SU-DHL-6 (cell line): ENCODE results near the gene UGT1A4.

Source experiments
- H2AFZ ChIP-seq: fragments of 200-600 bp; sonication (generic); 2 replicates; pipeline ENCODE4 v1.6.1; 2014; ENCODE audit warnings: low read depth, mild to moderate bottlenecking, moderate library complexity, mixed read lengths, antibody characterized with exemption, low read length; ENCODE audit not compliant: severe bottlenecking
- H3F3A ChIP-seq: fragments of 200-600 bp; shearing (Covaris generic); 2 replicates; pipeline ENCODE4 v1.6.0; 2016; ENCODE audit warnings: antibody characterized with exemption, mild to moderate bottlenecking; ENCODE audit not compliant: insufficient read depth
- H3K27ac ChIP-seq: fragments of 200-600 bp; sonication (generic); 2 replicates; pipeline ENCODE4 v1.5.1; 2016; ENCODE audit warnings: low read depth, mild to moderate bottlenecking, low read length, moderate library complexity, mixed read lengths
- H3K27me3 ChIP-seq: fragments of 200-600 bp; sonication (generic), shearing (Covaris generic); 2 replicates; pipeline ENCODE4 v1.6.0; 2014; ENCODE audit warnings: mild to moderate bottlenecking, low read length
- H3K36me3 ChIP-seq: fragments of 200-600 bp; sonication (generic); 2 replicates; pipeline ENCODE4 v1.6.1; 2014; ENCODE audit warnings: mild to moderate bottlenecking, low read length, mixed read lengths
- H3K4me2 ChIP-seq: fragments of 300-600, 200-600 bp; shearing (Covaris generic), sonication (generic); 2 replicates; pipeline ENCODE4 v1.6.0; 2014; ENCODE audit warnings: low read length, low read depth, mild to moderate bottlenecking; ENCODE audit not compliant: poor library complexity, severe bottlenecking
- H3K4me3 ChIP-seq: fragments of 200-600 bp; sonication (generic); 2 replicates; pipeline ENCODE4 v1.5.1; 2014; ENCODE audit warnings: antibody characterized with exemption, low read length, mild to moderate bottlenecking, mixed read lengths; ENCODE audit not compliant: insufficient read depth, poor library complexity, severe bottlenecking
- H3K79me2 ChIP-seq: fragments of 200-600 bp; sonication (generic); 2 replicates; pipeline ENCODE4 v1.6.1; 2014; ENCODE audit warnings: mild to moderate bottlenecking, low read length, moderate library complexity; ENCODE audit not compliant: insufficient read depth
- H3K9ac ChIP-seq: fragments of 200-600 bp; sonication (generic); 2 replicates; pipeline ENCODE4 v1.7.0; 2014; ENCODE audit warnings: mild to moderate bottlenecking, low read length
- H3K9me2 ChIP-seq: fragments of 200-600 bp; sonication (generic); replicated peaks from 2 replicates; pipeline ENCODE4 v1.6.1; 2014; ENCODE audit warnings: low read length; ENCODE audit not compliant: insufficient read depth
- H3K9me3 ChIP-seq: fragments of 200-600 bp; sonication (generic); 2 replicates; pipeline ENCODE4 v1.6.1; 2014; ENCODE audit warnings: low read length, mixed read lengths; ENCODE audit not compliant: insufficient read depth
- H4K20me1 ChIP-seq: fragments of 200-600 bp; sonication (generic); 2 replicates; pipeline ENCODE4 v1.6.1; 2014; ENCODE audit warnings: low read depth, mild to moderate bottlenecking, antibody characterized with exemption, low read length, moderate library complexity, mixed read lengths
- EZH2phosphoT487 ChIP-seq: fragments of 200-600 bp; sonication (generic), shearing (Covaris generic); conservative IDR thresholded peaks from 2 replicates; pipeline ENCODE4 v1.6.1; 2018; ENCODE audit warnings: mild to moderate bottlenecking, antibody characterized with exemption, low read length, moderate library complexity, mixed read lengths
- TF ChIP-seq, protein P1 (sequence below): fragments of 200-600 bp; sonication (generic); IDR thresholded peaks from one replicate; pipeline ENCODE4 v1.5.1; 2017; ENCODE audit warnings: antibody characterized with exemption, mild to moderate bottlenecking, low read length, moderate library complexity; ENCODE audit not compliant: insufficient read depth, poor library complexity, severe bottlenecking

Gene UGT1A4

DNA sequence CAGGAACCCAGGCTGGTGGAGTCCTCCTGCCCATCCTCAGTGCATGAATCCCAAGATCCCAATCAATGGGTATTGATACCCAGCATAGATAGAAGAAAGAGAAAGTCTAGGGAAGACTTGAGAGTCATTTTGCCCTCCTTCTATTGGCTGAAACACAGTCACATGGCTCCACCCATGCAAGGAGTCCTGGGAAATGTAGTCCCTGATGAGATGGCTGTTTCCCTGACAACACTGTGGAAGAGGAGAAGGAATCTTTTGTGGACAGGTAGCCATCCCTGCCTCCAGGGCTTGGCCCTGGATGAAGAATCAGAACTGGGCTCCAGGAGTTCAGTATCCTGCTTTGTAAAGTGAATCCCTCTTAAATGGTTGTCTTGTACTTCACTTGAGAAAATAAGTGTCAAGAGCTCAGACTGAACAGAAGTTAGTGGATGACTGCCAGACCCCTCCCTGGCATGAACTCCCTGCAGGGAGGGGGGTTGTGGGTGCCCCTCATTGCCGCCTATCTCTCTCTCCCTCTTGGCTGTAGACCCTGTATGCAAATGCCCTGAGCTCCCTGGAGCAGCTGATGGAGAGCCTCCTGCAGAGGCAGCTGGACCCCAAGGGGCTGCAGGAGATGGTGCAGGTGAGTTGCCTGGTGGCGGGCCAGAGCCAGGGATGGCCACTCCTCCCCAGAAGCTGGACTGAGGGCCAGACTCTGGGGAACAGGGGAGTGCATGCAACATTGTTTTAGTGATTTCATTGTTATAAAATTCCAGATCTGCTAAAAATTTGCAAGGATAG is 95.7 kb downstream of the UGT1A4 start:
- H2AFZ ChIP-seq, result no peak overlapping the region
- no peaks in the 10 kb centered on the region for H3K9me2 ChIP-seq
- TF ChIP-seq, protein P1, sequence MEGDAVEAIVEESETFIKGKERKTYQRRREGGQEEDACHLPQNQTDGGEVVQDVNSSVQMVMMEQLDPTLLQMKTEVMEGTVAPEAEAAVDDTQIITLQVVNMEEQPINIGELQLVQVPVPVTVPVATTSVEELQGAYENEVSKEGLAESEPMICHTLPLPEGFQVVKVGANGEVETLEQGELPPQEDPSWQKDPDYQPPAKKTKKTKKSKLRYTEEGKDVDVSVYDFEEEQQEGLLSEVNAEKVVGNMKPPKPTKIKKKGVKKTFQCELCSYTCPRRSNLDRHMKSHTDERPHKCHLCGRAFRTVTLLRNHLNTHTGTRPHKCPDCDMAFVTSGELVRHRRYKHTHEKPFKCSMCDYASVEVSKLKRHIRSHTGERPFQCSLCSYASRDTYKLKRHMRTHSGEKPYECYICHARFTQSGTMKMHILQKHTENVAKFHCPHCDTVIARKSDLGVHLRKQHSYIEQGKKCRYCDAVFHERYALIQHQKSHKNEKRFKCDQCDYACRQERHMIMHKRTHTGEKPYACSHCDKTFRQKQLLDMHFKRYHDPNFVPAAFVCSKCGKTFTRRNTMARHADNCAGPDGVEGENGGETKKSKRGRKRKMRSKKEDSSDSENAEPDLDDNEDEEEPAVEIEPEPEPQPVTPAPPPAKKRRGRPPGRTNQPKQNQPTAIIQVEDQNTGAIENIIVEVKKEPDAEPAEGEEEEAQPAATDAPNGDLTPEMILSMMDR, result no peak
- no peak for TF ChIP-seq EZH2phosphoT487
- no peaks in the 10 kb centered on the region for H4K20me1 ChIP-seq
- H3K79me2 ChIP-seq, result no peaks in the 10 kb centered on the region
- H3K36me3 ChIP-seq, result no peaks in the 10 kb centered on the region
- no peaks in the 10 kb centered on the region for H3F3A ChIP-seq
- H3K9ac ChIP-seq, result no peak overlapping the region
- no peak overlapping the region for H3K27ac ChIP-seq
- no peak overlapping the region for H3K4me3 ChIP-seq
- no peak overlapping the region for H3K4me2 ChIP-seq
- no peaks in the 10 kb centered on the region for H3K27me3 ChIP-seq
- no peaks in the 10 kb centered on the region for H3K9me3 ChIP-seq

DNA sequence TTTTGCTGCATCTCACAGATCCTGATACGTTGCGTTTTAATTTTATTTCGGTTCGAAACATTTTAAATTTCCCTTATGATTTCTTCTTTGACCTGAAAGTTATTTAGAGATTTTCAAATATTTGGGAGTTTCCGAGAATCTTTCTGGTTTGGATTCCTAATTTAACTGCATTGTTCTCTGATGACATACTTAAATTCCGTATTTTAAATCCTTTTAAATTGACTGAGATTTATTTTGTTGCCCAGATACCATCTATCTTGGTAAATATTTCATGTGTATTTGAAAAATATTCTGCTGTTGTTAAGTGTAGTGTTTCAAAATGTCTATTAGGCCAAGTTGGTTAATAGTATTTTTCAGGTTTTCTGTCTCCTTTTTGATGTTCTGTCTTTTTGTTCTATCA is 97.3 kb downstream of the UGT1A4 start:
- no peak overlapping the region for H3K9ac ChIP-seq
- no peak overlapping the region for H2AFZ ChIP-seq
- no peaks in the 10 kb centered on the region for H3K79me2 ChIP-seq
- H4K20me1 ChIP-seq, result no peaks in the 10 kb centered on the region
- H3K27ac ChIP-seq, result no peak overlapping the region
- H3K9me3 ChIP-seq, result no peaks in the 10 kb centered on the region
- H3K4me2 ChIP-seq, result no peak overlapping the region
- H3K9me2 ChIP-seq, result no peaks in the 10 kb centered on the region
- H3K36me3 ChIP-seq, result no peaks in the 10 kb centered on the region
- TF ChIP-seq, protein P1, result no peak
- no peak for TF ChIP-seq EZH2phosphoT487
- no peak overlapping the region for H3K4me3 ChIP-seq
- H3K27me3 ChIP-seq, result no peaks in the 10 kb centered on the region
- H3F3A ChIP-seq, result no peaks in the 10 kb centered on the region

DNA sequence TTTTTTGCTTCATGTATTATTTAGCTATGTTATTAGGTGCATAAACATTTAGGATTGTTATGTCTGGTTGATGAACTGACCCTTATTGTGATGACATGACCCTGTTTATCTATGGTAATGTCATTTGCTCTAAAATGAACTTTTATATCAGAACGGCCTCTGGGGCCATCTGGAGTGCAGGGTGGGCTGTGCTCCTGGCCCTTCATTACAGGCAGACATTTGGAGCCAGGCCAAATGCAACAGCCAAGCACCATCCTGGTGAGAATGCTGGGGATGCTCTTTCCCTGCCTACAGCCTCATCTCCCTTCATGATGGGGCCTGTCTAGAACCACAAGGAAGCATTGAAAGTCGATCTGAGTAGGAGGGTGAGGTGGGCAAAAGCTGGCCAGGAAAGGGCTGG is 97.8 kb downstream of the UGT1A4 start:
- TF ChIP-seq, protein P1, result no peak
- no peaks in the 10 kb centered on the region for H4K20me1 ChIP-seq
- H3K4me3 ChIP-seq, result no peak overlapping the region
- H3K27me3 ChIP-seq, result no peaks in the 10 kb centered on the region
- no peak overlapping the region for H3K27ac ChIP-seq
- H3K36me3 ChIP-seq, result no peaks in the 10 kb centered on the region
- no peaks in the 10 kb centered on the region for H3K9me2 ChIP-seq
- no peaks in the 10 kb centered on the region for H3K9me3 ChIP-seq
- H3F3A ChIP-seq, result no peaks in the 10 kb centered on the region
- no peak overlapping the region for H3K9ac ChIP-seq
- no peak overlapping the region for H2AFZ ChIP-seq
- H3K4me2 ChIP-seq, result no peak overlapping the region
- no peaks in the 10 kb centered on the region for H3K79me2 ChIP-seq
